SK-N-SH treated with all-trans-retinoic acid at 6 μM for 48 hours (cell line): Measurements from ENCODE around the gene PEX26.

ENCODE experiments used
- ATAC-seq: fragments of 200-7000 bp; cut with Tn5 transposase; 3 replicates; pipeline ENCODE4 v1.9.1; 2020; ENCODE audit warnings: mild to moderate bottlenecking, moderate library complexity
- ARNTL ChIP-seq: fragments of 450-650 bp; formaldehyde crosslinking; IDR thresholded peaks from 2 replicates; pipeline ENCODE4 v1.5.0; 2020; ENCODE audit warnings: low read depth, mild to moderate bottlenecking, moderate library complexity, borderline replicate concordance
- BACH2 ChIP-seq: fragments of 250-450 bp; sonication (Bioruptor Pico); IDR thresholded peaks from 2 replicates; pipeline ENCODE4 v1.9.0; 2021; ENCODE audit warnings: mild to moderate bottlenecking, borderline replicate concordance
- CREB5 ChIP-seq: fragments of 250-450 bp; sonication (Bioruptor Pico); IDR thresholded peaks from 2 replicates; pipeline ENCODE4 v1.5.1; 2020; ENCODE audit warnings: low read depth, mild to moderate bottlenecking, moderate library complexity
- GLIS3 ChIP-seq: fragments of 250-450 bp; sonication (Bioruptor Pico); IDR thresholded peaks from 2 replicates; pipeline ENCODE4 v1.5.0; 2020; ENCODE audit warnings: mild to moderate bottlenecking, moderate library complexity
- ISL1 ChIP-seq: fragments of 250-450 bp; sonication (Bioruptor Pico); IDR thresholded peaks from 2 replicates; pipeline ENCODE4 v2.1.2; 2022; ENCODE audit warnings: mild to moderate bottlenecking, moderate library complexity
- OSR1 ChIP-seq: fragments of 250-450 bp; sonication (Bioruptor Pico); IDR thresholded peaks from 2 replicates; pipeline ENCODE4 v1.8.0; 2022; ENCODE audit warnings: moderate library complexity, mild to moderate bottlenecking, inconsistent platforms
- PATZ1 ChIP-seq: fragments of 250-450 bp; sonication (Bioruptor Pico); IDR thresholded peaks from 2 replicates; pipeline ENCODE4 v1.8.0; 2020; ENCODE audit warnings: mild to moderate bottlenecking, moderate library complexity, borderline replicate concordance
- PPARA ChIP-seq: fragments of 250-450 bp; sonication (Bioruptor Pico); IDR thresholded peaks from 2 replicates; pipeline ENCODE4 v1.5.0; 2020; ENCODE audit warnings: mild to moderate bottlenecking, borderline replicate concordance
- RARB ChIP-seq: fragments of 250-450 bp; sonication (Bioruptor Pico); IDR thresholded peaks from 2 replicates; pipeline ENCODE4 v1.8.0; 2021; ENCODE audit warnings: mild to moderate bottlenecking, moderate library complexity
- TCF4 ChIP-seq: fragments of 250-450 bp; sonication (Bioruptor Pico); IDR thresholded peaks from 2 replicates; pipeline ENCODE4 v1.8.0; 2021; ENCODE audit warnings: mild to moderate bottlenecking, moderate library complexity, borderline replicate concordance
- TOX ChIP-seq: fragments of 250-450 bp; sonication (Bioruptor Pico); IDR thresholded peaks from 2 replicates; pipeline ENCODE4 v1.8.0; 2021; ENCODE audit warnings: mild to moderate bottlenecking, moderate library complexity, borderline replicate concordance
- ZFP3 ChIP-seq: fragments of 250-450 bp; sonication (Bioruptor Pico); IDR thresholded peaks from 2 replicates; pipeline ENCODE4 v1.5.0; 2020; ENCODE audit warnings: mild to moderate bottlenecking, moderate library complexity
- ZFP30 ChIP-seq: fragments of 450-650 bp; formaldehyde crosslinking; IDR thresholded peaks from 2 replicates; pipeline ENCODE4 v1.5.0; 2022; ENCODE audit warnings: mild to moderate bottlenecking, moderate library complexity
- ZNF565 ChIP-seq: fragments of 450-650 bp; formaldehyde crosslinking; conservative IDR thresholded peaks from 2 replicates; pipeline ENCODE4 v1.5.0; 2020; ENCODE audit warnings: low read depth, mild to moderate bottlenecking, moderate library complexity
- ZNF70 ChIP-seq: fragments of 450-650 bp; formaldehyde crosslinking; IDR thresholded peaks from 2 replicates; pipeline ENCODE4 v1.5.0; 2020; ENCODE audit warnings: mild to moderate bottlenecking, moderate library complexity
- ZNF8 ChIP-seq: fragments of 450-650 bp; formaldehyde crosslinking; IDR thresholded peaks from 2 replicates; pipeline ENCODE4 v1.5.0; 2020; ENCODE audit warnings: mild to moderate bottlenecking, moderate library complexity
- TF ChIP-seq, protein P1 (sequence below): fragments of 250-450 bp; sonication (Bioruptor Pico); IDR thresholded peaks from 2 replicates; pipeline ENCODE4 v1.5.0; 2020; ENCODE audit warnings: mild to moderate bottlenecking, moderate library complexity
- TF ChIP-seq, protein P2 (sequence below): fragments of 250-450 bp; sonication (Bioruptor Pico); IDR thresholded peaks from 2 replicates; pipeline ENCODE4 v1.5.1; 2021; ENCODE audit warnings: mild to moderate bottlenecking, moderate library complexity
- TF ChIP-seq, protein P3 (sequence below): fragments of 250-450 bp; sonication (Bioruptor Pico); IDR thresholded peaks from 2 replicates; pipeline ENCODE4 v1.8.0; 2021; ENCODE audit warnings: low read depth, mild to moderate bottlenecking, moderate library complexity, borderline replicate concordance

Gene PEX26

DNA sequence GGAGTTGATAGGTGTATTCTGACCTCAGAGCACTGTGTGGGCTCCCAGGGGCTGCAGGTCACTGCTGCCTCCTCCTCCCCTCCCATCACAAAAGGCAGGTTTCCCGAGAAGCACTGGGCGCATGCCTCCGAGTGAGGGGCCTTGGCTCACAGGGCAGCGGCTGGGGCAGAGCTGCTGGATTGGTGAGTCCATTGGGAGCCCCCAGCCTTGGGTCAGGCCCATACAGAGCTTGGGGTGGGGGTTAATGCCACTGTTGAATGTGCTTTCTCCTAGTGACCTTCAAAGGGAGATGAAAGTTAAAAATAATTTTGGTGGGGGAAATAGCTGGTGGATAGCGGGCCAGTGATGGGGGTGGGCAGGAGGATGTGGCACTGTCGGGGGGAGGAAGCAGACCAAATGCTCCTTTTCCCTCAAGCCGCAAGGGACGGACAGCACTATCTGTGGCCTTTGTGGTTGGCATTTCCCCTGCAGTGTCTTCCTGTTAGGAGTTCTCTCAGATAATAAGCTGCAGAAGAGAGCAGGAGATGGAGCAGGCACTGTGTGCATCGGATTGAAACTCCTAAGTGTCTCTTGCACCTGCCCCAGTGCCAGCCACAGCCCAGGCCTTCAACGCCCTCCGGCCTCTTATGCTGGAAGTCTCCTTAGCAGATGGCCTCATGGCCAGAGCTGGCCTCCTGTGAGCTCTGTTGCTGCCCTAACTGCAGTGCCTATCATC lies 36.0 kb downstream of the PEX26 start:
- TF ChIP-seq ZNF8 (CRISPR knock-in tag) (no peak), OSR1 (CRISPR knock-in tag) (no peak), BACH2 (CRISPR knock-in tag) (no peak), TCF4 (no peak), TOX (CRISPR knock-in tag) (no peak), PATZ1 (no peak), ZFP3 (CRISPR knock-in tag) (no peak), RARB (no peak), ARNTL (CRISPR knock-in tag) (no peak)
- TF ChIP-seq, protein P1, sequence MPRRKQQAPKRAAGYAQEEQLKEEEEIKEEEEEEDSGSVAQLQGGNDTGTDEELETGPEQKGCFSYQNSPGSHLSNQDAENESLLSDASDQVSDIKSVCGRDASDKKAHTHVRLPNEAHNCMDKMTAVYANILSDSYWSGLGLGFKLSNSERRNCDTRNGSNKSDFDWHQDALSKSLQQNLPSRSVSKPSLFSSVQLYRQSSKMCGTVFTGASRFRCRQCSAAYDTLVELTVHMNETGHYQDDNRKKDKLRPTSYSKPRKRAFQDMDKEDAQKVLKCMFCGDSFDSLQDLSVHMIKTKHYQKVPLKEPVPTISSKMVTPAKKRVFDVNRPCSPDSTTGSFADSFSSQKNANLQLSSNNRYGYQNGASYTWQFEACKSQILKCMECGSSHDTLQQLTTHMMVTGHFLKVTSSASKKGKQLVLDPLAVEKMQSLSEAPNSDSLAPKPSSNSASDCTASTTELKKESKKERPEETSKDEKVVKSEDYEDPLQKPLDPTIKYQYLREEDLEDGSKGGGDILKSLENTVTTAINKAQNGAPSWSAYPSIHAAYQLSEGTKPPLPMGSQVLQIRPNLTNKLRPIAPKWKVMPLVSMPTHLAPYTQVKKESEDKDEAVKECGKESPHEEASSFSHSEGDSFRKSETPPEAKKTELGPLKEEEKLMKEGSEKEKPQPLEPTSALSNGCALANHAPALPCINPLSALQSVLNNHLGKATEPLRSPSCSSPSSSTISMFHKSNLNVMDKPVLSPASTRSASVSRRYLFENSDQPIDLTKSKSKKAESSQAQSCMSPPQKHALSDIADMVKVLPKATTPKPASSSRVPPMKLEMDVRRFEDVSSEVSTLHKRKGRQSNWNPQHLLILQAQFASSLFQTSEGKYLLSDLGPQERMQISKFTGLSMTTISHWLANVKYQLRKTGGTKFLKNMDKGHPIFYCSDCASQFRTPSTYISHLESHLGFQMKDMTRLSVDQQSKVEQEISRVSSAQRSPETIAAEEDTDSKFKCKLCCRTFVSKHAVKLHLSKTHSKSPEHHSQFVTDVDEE (CRISPR knock-in tag): no peak
- TF ChIP-seq, protein P2, sequence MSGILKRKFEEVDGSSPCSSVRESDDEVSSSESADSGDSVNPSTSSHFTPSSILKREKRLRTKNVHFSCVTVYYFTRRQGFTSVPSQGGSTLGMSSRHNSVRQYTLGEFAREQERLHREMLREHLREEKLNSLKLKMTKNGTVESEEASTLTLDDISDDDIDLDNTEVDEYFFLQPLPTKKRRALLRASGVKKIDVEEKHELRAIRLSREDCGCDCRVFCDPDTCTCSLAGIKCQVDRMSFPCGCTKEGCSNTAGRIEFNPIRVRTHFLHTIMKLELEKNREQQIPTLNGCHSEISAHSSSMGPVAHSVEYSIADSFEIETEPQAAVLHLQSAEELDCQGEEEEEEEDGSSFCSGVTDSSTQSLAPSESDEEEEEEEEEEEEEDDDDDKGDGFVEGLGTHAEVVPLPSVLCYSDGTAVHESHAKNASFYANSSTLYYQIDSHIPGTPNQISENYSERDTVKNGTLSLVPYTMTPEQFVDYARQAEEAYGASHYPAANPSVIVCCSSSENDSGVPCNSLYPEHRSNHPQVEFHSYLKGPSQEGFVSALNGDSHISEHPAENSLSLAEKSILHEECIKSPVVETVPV (CRISPR knock-in tag): no peak
- TF ChIP-seq, protein P3, sequence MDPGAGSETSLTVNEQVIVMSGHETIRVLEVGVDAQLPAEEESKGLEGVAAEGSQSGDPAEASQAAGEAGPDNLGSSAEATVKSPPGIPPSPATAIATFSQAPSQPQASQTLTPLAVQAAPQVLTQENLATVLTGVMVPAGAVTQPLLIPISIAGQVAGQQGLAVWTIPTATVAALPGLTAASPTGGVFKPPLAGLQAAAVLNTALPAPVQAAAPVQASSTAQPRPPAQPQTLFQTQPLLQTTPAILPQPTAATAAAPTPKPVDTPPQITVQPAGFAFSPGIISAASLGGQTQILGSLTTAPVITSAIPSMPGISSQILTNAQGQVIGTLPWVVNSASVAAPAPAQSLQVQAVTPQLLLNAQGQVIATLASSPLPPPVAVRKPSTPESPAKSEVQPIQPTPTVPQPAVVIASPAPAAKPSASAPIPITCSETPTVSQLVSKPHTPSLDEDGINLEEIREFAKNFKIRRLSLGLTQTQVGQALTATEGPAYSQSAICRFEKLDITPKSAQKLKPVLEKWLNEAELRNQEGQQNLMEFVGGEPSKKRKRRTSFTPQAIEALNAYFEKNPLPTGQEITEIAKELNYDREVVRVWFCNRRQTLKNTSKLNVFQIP: no peak
- no peak for ATAC-seq

DNA sequence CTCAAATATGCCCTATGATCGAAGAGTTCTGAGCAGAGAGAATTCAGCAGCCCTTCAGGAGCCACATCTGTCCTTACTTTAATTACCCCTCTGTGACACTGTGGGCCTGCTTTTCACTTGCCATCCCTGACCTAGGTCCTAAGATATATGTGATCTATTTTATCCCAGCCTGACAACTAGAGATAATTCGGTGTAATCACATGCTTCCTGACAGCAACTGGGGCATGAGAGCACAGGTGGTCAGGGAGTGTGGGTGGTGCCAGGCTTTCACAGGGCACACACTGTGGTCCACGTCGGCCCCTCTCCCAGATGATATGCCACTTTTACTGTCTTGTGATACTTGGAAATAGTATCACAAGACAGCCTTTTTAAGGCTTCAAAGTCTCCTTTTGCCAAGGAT lies 36.7 kb downstream of the PEX26 start:
- no peak for ATAC-seq
- TF ChIP-seq OSR1 (CRISPR knock-in tag) (no peak), ZNF70 (CRISPR knock-in tag) (no peak), CREB5 (no peak), ISL1 (CRISPR knock-in tag) (no peak)
- TF ChIP-seq, protein P1 (CRISPR knock-in tag): no peak

DNA sequence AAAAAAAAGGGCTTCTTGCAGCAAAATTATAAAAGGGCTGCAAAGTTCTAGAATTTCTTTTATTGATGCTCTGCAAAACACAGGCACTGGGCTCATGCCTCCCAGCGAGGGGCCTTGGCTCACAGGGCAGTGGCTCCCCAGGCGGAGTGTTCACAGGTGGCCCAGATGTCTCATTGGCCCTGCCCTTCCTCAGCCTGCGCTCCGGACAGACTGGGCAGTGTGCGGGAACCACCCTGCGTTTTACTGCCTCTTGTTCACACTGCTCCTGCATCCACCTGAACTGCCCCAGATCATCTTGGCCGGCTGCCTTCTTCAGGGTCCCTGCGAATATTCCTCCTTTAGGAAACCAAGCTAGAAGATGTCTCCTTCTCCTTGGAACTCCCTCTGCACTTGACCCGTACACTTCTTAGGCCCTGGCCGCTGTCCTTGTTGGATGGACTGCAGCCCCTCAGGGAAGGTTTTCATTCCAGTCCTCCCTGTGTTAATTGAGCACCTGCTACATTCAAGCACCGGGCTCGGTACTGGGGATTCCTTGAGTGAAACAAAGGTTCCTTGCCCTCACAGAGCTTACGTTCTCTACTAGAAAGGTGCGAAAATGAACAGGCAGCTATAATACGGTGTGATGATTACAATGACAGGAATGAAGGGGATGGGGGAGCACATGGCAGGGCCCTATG lies 37.3 kb downstream of the PEX26 start:
- no peak for ATAC-seq
- TF ChIP-seq, protein P3: no peak
- no peak for TF ChIP-seq BACH2 (CRISPR knock-in tag)
- no peak for TF ChIP-seq ZNF565 (CRISPR knock-in tag)
- no peak for TF ChIP-seq TCF4
- no peak for TF ChIP-seq ZFP30
- TF ChIP-seq GLIS3 (CRISPR knock-in tag): no peak
- no peak for TF ChIP-seq PPARA (CRISPR knock-in tag)
- TF ChIP-seq ISL1 (CRISPR knock-in tag): no peak
- TF ChIP-seq OSR1 (CRISPR knock-in tag): no peak
- TF ChIP-seq, protein P1 (CRISPR knock-in tag): no peak
